Measurements from ENCODE around the gene FAM180A. TPM values are rescaled to one million over a fixed set of nuclear protein-coding genes. Genes with fewer than 3 reads are reported as not detected.
A peak's percentile ranks its signal among the peaks of the same experiment; 100 is the strongest.
"Not testable (repeated sequence)": the region's sequence is repeated elsewhere in the genome, so short reads cannot be mapped to it uniquely, and the experiment has no call there.

The FAM180A gene
- total RNA-seq, 1 donor, result 3.0 TPM

GRCh38 chr7:135706858-135707569, 41.6 kb downstream of the FAM180A start:
- no peak for DNase-seq (ENCODE audit: low read depth)
- TF ChIP-seq CTCF (IDR thresholded peaks at IDR 0.05; ENCODE audit: insufficient read depth, low read depth, low read length), result no peak
- H3K4me3 ChIP-seq (ENCODE audit: low read depth, low read length), result no peak overlapping the region

- TF ChIP-seq CTCF (IDR thresholded peaks at IDR 0.05; ENCODE audit: insufficient read depth, low read depth, low read length), result no peak
- DNase-seq (ENCODE audit: low read depth), result no peak
- no peak overlapping the region for H3K4me3 ChIP-seq (ENCODE audit: low read depth, low read length)
Measured at GRCh38 chr7:135706038-135706742, 42.4 kb downstream of the FAM180A start.

GRCh38 chr7:135704698-135705097, 43.9 kb downstream of the FAM180A start:
- H3K4me3 ChIP-seq (ENCODE audit: low read depth, low read length), result no peak overlapping the region
- TF ChIP-seq CTCF (IDR thresholded peaks at IDR 0.05; ENCODE audit: insufficient read depth, low read depth, low read length), result no peak
- no peak for DNase-seq (ENCODE audit: low read depth)

- TF ChIP-seq CTCF (IDR thresholded peaks at IDR 0.05; ENCODE audit: insufficient read depth, low read depth, low read length), result peak; percentile 38
- no peak overlapping the region for H3K4me3 ChIP-seq (ENCODE audit: low read depth, low read length)
- no peak for DNase-seq (ENCODE audit: low read depth)
Measured at GRCh38 chr7:135704074-135704473, 44.5 kb downstream of the FAM180A start.

GRCh38 chr7:135697276-135698049, 51.1 kb downstream of the FAM180A start:
- H3K4me3 ChIP-seq (ENCODE audit: low read depth, low read length), result no peak overlapping the region
- no peak for DNase-seq (ENCODE audit: low read depth)
- TF ChIP-seq CTCF (IDR thresholded peaks at IDR 0.05; ENCODE audit: insufficient read depth, low read depth, low read length), result no peak

- DNase-seq (ENCODE audit: low read depth), result no peak
- no peak overlapping the region for H3K4me3 ChIP-seq (ENCODE audit: low read depth, low read length)
- TF ChIP-seq CTCF (IDR thresholded peaks at IDR 0.05; ENCODE audit: insufficient read depth, low read depth, low read length), result no peak
Measured at GRCh38 chr7:135693558-135693957, 55.1 kb downstream of the FAM180A start.

GRCh38 chr7:135692606-135693005, 56.0 kb downstream of the FAM180A start:
- not testable (repeated sequence) for H3K4me3 ChIP-seq (ENCODE audit: low read depth, low read length); DNase-seq (ENCODE audit: low read depth)

Data from fibroblast of villous mesenchyme (primary cell).